ENCODE measurements around the gene LRRC25.

LRRC25 gene

GRCh38 chr19:18443831-18444230, 46.4 kb upstream of the LRRC25 start:
- no peak for TF ChIP-seq MAX (IDR thresholded peaks at IDR 0.05; ENCODE audit: low read depth, low read length)
- DNase-seq (ENCODE audit: low read depth): no peak
- H3K4me3 ChIP-seq (ENCODE audit: low read depth, low read length): no peak overlapping the region

- no peak for DNase-seq (ENCODE audit: low read depth)
- TF ChIP-seq MAX (IDR thresholded peaks at IDR 0.05; ENCODE audit: low read depth, low read length) (no peak), POLR2A (IDR thresholded peaks at IDR 0.05; ENCODE audit: extremely low read depth, insufficient read length) (no peak), MYC (IDR thresholded peaks at IDR 0.05; ENCODE audit: low read depth, low read length) (no peak)
- H3K4me3 ChIP-seq (ENCODE audit: low read depth, low read length): no peak overlapping the region
Observed at GRCh38 chr19:18443406-18443805, 46.0 kb upstream of the LRRC25 start.

GRCh38 chr19:18442941-18443340, 45.5 kb upstream of the LRRC25 start:
- no peak overlapping the region for H3K4me3 ChIP-seq (ENCODE audit: low read depth, low read length)
- DNase-seq (ENCODE audit: low read depth): no peak
- no peak for TF ChIP-seq CTCF (IDR thresholded peaks at IDR 0.05; ENCODE audit: low read depth, low read length)

- DNase-seq (ENCODE audit: low read depth): no peak
- TF ChIP-seq MYC (IDR thresholded peaks at IDR 0.05; ENCODE audit: low read depth, low read length): no peak
- TF ChIP-seq CTCF (IDR thresholded peaks at IDR 0.05; ENCODE audit: low read depth, low read length): no peak
- TF ChIP-seq MAX (IDR thresholded peaks at IDR 0.05; ENCODE audit: low read depth, low read length): no peak
- no peak for TF ChIP-seq POLR2A (IDR thresholded peaks at IDR 0.05; ENCODE audit: extremely low read depth, insufficient read length)
- no peak overlapping the region for H3K4me3 ChIP-seq (ENCODE audit: low read depth, low read length)
Observed at GRCh38 chr19:18441804-18442788, 44.7 kb upstream of the LRRC25 start.

GRCh38 chr19:18440936-18441803, 43.7 kb upstream of the LRRC25 start:
- TF ChIP-seq CTCF (IDR thresholded peaks at IDR 0.05; ENCODE audit: low read depth, low read length) (no peak), MYC (IDR thresholded peaks at IDR 0.05; ENCODE audit: low read depth, low read length) (no peak), MAX (IDR thresholded peaks at IDR 0.05; ENCODE audit: low read depth, low read length) (no peak), POLR2A (IDR thresholded peaks at IDR 0.05; ENCODE audit: extremely low read depth, insufficient read length) (no peak)
- no peak for DNase-seq (ENCODE audit: low read depth)
- no peak overlapping the region for H3K4me3 ChIP-seq (ENCODE audit: low read depth, low read length)

GRCh38 chr19:18440415-18440877, 43.0 kb upstream of the LRRC25 start:
- H3K4me3 ChIP-seq (ENCODE audit: low read depth, low read length): no peak overlapping the region
- TF ChIP-seq CTCF (IDR thresholded peaks at IDR 0.05; ENCODE audit: low read depth, low read length): peak; percentile 29
- no peak for TF ChIP-seq MYC (IDR thresholded peaks at IDR 0.05; ENCODE audit: low read depth, low read length)
- DNase-seq (ENCODE audit: low read depth): peak; percentile 60
